Liver (tissue), 9 donors: ENCODE results near the gene PSMA5. TPM values are rescaled to one million over a fixed set of nuclear protein-coding genes. Genes with fewer than 3 reads are reported as not detected.

Source experiments
- DNase-seq: peaks from one replicate; pipeline ENCODE4 v3.0.0-alpha.2; 2017; ENCODE audit warnings: low spot score
- H3K27ac ChIP-seq, 2 donors: one replicate each; pipeline ENCODE4 v1.7.0; 2013; ENCODE audit warnings: inconsistent platforms in 2 of 2, low read length in 2 of 2, control low read depth in 1 of 2, low read depth in 1 of 2, mild to moderate bottlenecking in 1 of 2
- H3K27me3 ChIP-seq, 4 donors: one replicate each; pipeline versions ENCODE4 v1.6.1 to v1.7.0; 2013; ENCODE audit warnings: low read length in 3 of 4, inconsistent platforms in 1 of 4, mild to moderate bottlenecking in 1 of 4, moderate library complexity in 1 of 4; ENCODE audit not compliant: control insufficient read depth in 4 of 4, insufficient read depth in 4 of 4
- H3K36me3 ChIP-seq, 4 donors: one replicate each; pipeline versions ENCODE4 v1.6.1 to v1.7.0; 2013; ENCODE audit warnings: low read length in 3 of 4, mild to moderate bottlenecking in 3 of 4, low read depth in 1 of 4, moderate library complexity in 1 of 4; ENCODE audit not compliant: control insufficient read depth in 4 of 4, insufficient read depth in 3 of 4
- H3K4me1 ChIP-seq, 4 donors: one replicate each; pipeline versions ENCODE4 v1.6.1 to v1.7.0; 2013; ENCODE audit warnings: low read length in 3 of 4, mild to moderate bottlenecking in 3 of 4, moderate library complexity in 1 of 4; ENCODE audit not compliant: control insufficient read depth in 4 of 4, insufficient read depth in 4 of 4
- H3K4me3 ChIP-seq, 3 donors: one replicate each; pipeline versions ENCODE4 v1.6.1 to v1.7.0; 2013; ENCODE audit warnings: low read length in 3 of 3, control low read depth in 1 of 3, low read depth in 1 of 3, mild to moderate bottlenecking in 1 of 3
- H3K9ac ChIP-seq, 2 donors: one replicate each; pipeline ENCODE4 v1.7.0; 2013; ENCODE audit warnings: low read length in 2 of 2, mild to moderate bottlenecking in 2 of 2, moderate library complexity in 2 of 2, control low read depth in 1 of 2, low read depth in 1 of 2
- H3K9me3 ChIP-seq, 4 donors: one replicate each; pipeline versions ENCODE4 v1.6.1 to v1.7.0; 2013; ENCODE audit warnings: low read length in 3 of 4; ENCODE audit not compliant: control insufficient read depth in 4 of 4
- CTCF ChIP-seq: fragments of 150-350 bp; IDR thresholded peaks from 2 replicates; pipeline ENCODE4 v1.5.1; 2017; ENCODE audit warnings: improper control_type of control experiment, low read depth, low read length; ENCODE audit not compliant: missing input control
- EGR1 ChIP-seq, 2 donors: IDR thresholded peaks; 2 replicates each; pipeline ENCODE4 v1.6.1; 2016 to 2018; ENCODE audit warnings: antibody characterized with exemption in 2 of 2, low read depth in 2 of 2
- FOXA1 ChIP-seq: IDR thresholded peaks from 2 replicates; pipeline ENCODE4 v1.6.1; 2016; ENCODE audit warnings: antibody characterized with exemption
- FOXA2 ChIP-seq: IDR thresholded peaks from 2 replicates; pipeline ENCODE4 v1.6.1; 2016; ENCODE audit warnings: antibody characterized with exemption
- GABPA ChIP-seq, 2 donors: IDR thresholded peaks in 1 of 2; conservative IDR thresholded peaks in 1 of 2; 2 replicates each; pipeline ENCODE4 v1.6.1; 2016; ENCODE audit warnings: antibody characterized with exemption in 2 of 2, mild to moderate bottlenecking in 1 of 2, moderate library complexity in 1 of 2
- HNF4A ChIP-seq, 2 donors: conservative IDR thresholded peaks; 2 replicates each; pipeline ENCODE4 v1.6.1; 2016; ENCODE audit warnings: antibody characterized with exemption in 2 of 2, mild to moderate bottlenecking in 2 of 2
- HNF4G ChIP-seq: IDR thresholded peaks from 2 replicates; pipeline ENCODE4 v1.6.1; 2016; ENCODE audit warnings: antibody characterized with exemption
- JUND ChIP-seq, 2 donors: IDR thresholded peaks; 2 replicates each; pipeline ENCODE4 v1.6.1; 2016; ENCODE audit warnings: antibody characterized with exemption in 2 of 2
- MAX ChIP-seq: IDR thresholded peaks from 2 replicates; pipeline ENCODE4 v1.6.1; 2016; ENCODE audit warnings: antibody characterized with exemption
- NR2F2 ChIP-seq: IDR thresholded peaks from 2 replicates; pipeline ENCODE4 v1.6.1; 2016; ENCODE audit warnings: antibody characterized with exemption
- RAD21 ChIP-seq, 2 donors: IDR thresholded peaks; 2 replicates each; pipeline ENCODE4 v1.6.1; 2016; ENCODE audit warnings: antibody characterized with exemption in 2 of 2, mild to moderate bottlenecking in 2 of 2
- RXRA ChIP-seq, 2 donors: IDR thresholded peaks; 2 replicates each; pipeline ENCODE4 v1.6.1; 2017 to 2018; ENCODE audit warnings: antibody characterized with exemption in 2 of 2, mild to moderate bottlenecking in 1 of 2
- SP1 ChIP-seq: IDR thresholded peaks from 2 replicates; pipeline ENCODE4 v1.6.1; 2018; ENCODE audit warnings: antibody characterized with exemption, mild to moderate bottlenecking
- TAF1 ChIP-seq: conservative IDR thresholded peaks from 2 replicates; pipeline ENCODE4 v1.6.1; 2016; ENCODE audit warnings: antibody characterized with exemption, mild to moderate bottlenecking
- YY1 ChIP-seq: IDR thresholded peaks from 2 replicates; pipeline ENCODE4 v1.6.1; 2016; ENCODE audit warnings: antibody characterized with exemption, mild to moderate bottlenecking
- ZBTB33 ChIP-seq: IDR thresholded peaks from 2 replicates; pipeline ENCODE4 v1.6.1; 2016; ENCODE audit warnings: antibody characterized with exemption
- WGBS: extraction: QIAGEN DNeasy Blood & Tissue Kit; methylation state at CpG from one replicate; pipeline ENCODE4 v1.1.7; 2013; 5-methylcytosine and 5-hydroxymethylcytosine counted together
- polyA plus RNA-seq, 2 donors: library from polyadenylated mRNA; stranded (reverse) in 1 of 2; unstranded in 1 of 2; fragments of 200-250 nt in 1 of 2; fragments of >200 nt in 1 of 2; fragmentation: Nextera tagmentation in 1 of 2; extraction: Ambion mirVana in 1 of 2; gene quantifications; one replicate each; pipeline versions ENCODE4 v1.2.1 to v1.2.3, GENCODE V29; 2013 to 2015
- total RNA-seq, 2 donors: library from RNA; depleted of rRNA; stranded (reverse); fragments of >200 nt; gene quantifications; one replicate each; pipeline ENCODE4 v1.2.3, GENCODE V29; 2014
- TF ChIP-seq, protein P1 (sequence below): IDR thresholded peaks from 2 replicates; pipeline ENCODE4 v1.6.1; 2016; ENCODE audit warnings: antibody characterized with exemption, mild to moderate bottlenecking
- TF ChIP-seq, protein P2 (sequence below): IDR thresholded peaks from 2 replicates; pipeline ENCODE4 v1.6.1; 2016; ENCODE audit warnings: antibody characterized with exemption
- donor health status: healthy.
- donor health status: healthy.
- donor health status: healthy.
- donor health status: healthy.
- donor health status: healthy.

The PSMA5 gene
- total and polyA plus RNA-seq, 4 donors, result 26.3 to 88.6 (median 67.9) TPM

- TF ChIP-seq CTCF (no peak), NR2F2 (no peak), YY1 (no peak), HNF4G (no peak), RXRA (IDR thresholded peaks at IDR 0.05) (no peak), GABPA (IDR thresholded peaks at IDR 0.05 in 1 of 2, conservative IDR thresholded peaks at IDR 0.05 in 1 of 2) (no peak), SP1 (no peak)
- Histone ChIP-seq H3K4me1 (peaks cover 0 to 3% (median 0%) of the 10 kb centered on the region in 4 donors), H3K36me3 (no peaks in the 10 kb centered on the region), H3K9ac (no peak overlapping the region), H3K27ac (no peak overlapping the region), H3K4me3 (no peak overlapping the region), H3K9me3 (no peaks in the 10 kb centered on the region), H3K27me3 (no peaks in the 10 kb centered on the region)
- 82% methylated on average over 1 of the region's 1 CpG for WGBS
- no peak for DNase-seq
These were observed 64.6 kb downstream of the PSMA5 start for GRCh38 chr1:109361649-109362048.

GRCh38 chr1:109361069-109361468 lies 65.2 kb downstream of the PSMA5 start:
- Histone ChIP-seq H3K9ac (no peak overlapping the region), H3K4me1 (peaks cover 0 to 3% (median 0%) of the 10 kb centered on the region in 4 donors), H3K27ac (no peak overlapping the region), H3K4me3 (no peak overlapping the region), H3K36me3 (no peaks in the 10 kb centered on the region), H3K27me3 (no peaks in the 10 kb centered on the region), H3K9me3 (no peaks in the 10 kb centered on the region)
- no peak for DNase-seq
- no peak for TF ChIP-seq MAX
- 82% methylated on average over 2 of the region's 2 CpGs for WGBS

- Histone ChIP-seq H3K4me3 (no peak overlapping the region), H3K27me3 (no peaks in the 10 kb centered on the region), H3K9ac (no peak overlapping the region), H3K4me1 (no peaks in the 10 kb centered on the region), H3K36me3 (no peaks in the 10 kb centered on the region), H3K27ac (no peak overlapping the region), H3K9me3 (no peaks in the 10 kb centered on the region)
- 84% methylated on average over 1 of the region's 1 CpG for WGBS
- DNase-seq, result no peak
- TF ChIP-seq, protein P1, sequence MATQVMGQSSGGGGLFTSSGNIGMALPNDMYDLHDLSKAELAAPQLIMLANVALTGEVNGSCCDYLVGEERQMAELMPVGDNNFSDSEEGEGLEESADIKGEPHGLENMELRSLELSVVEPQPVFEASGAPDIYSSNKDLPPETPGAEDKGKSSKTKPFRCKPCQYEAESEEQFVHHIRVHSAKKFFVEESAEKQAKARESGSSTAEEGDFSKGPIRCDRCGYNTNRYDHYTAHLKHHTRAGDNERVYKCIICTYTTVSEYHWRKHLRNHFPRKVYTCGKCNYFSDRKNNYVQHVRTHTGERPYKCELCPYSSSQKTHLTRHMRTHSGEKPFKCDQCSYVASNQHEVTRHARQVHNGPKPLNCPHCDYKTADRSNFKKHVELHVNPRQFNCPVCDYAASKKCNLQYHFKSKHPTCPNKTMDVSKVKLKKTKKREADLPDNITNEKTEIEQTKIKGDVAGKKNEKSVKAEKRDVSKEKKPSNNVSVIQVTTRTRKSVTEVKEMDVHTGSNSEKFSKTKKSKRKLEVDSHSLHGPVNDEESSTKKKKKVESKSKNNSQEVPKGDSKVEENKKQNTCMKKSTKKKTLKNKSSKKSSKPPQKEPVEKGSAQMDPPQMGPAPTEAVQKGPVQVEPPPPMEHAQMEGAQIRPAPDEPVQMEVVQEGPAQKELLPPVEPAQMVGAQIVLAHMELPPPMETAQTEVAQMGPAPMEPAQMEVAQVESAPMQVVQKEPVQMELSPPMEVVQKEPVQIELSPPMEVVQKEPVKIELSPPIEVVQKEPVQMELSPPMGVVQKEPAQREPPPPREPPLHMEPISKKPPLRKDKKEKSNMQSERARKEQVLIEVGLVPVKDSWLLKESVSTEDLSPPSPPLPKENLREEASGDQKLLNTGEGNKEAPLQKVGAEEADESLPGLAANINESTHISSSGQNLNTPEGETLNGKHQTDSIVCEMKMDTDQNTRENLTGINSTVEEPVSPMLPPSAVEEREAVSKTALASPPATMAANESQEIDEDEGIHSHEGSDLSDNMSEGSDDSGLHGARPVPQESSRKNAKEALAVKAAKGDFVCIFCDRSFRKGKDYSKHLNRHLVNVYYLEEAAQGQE, result no peak
- TF ChIP-seq ZBTB33, result no peak
- no peak for TF ChIP-seq JUND (IDR thresholded peaks at IDR 0.05)
- no peak for TF ChIP-seq HNF4G
- no peak for TF ChIP-seq GABPA (IDR thresholded peaks at IDR 0.05 in 1 of 2, conservative IDR thresholded peaks at IDR 0.05 in 1 of 2)
- no peak for TF ChIP-seq RXRA (IDR thresholded peaks at IDR 0.05)
- TF ChIP-seq FOXA2, result no peak
- TF ChIP-seq HNF4A (conservative IDR thresholded peaks at IDR 0.05), result no peak
- no peak for TF ChIP-seq EGR1 (IDR thresholded peaks at IDR 0.05; ENCODE audit: low read depth in 2 of 2)
- TF ChIP-seq NR2F2, result no peak
- TF ChIP-seq, protein P2, sequence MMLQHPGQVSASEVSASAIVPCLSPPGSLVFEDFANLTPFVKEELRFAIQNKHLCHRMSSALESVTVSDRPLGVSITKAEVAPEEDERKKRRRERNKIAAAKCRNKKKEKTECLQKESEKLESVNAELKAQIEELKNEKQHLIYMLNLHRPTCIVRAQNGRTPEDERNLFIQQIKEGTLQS, result no peak
- TF ChIP-seq CTCF, result no peak
- no peak for TF ChIP-seq RAD21 (IDR thresholded peaks at IDR 0.05)
- TF ChIP-seq YY1, result no peak
- no peak for TF ChIP-seq TAF1
- no peak for TF ChIP-seq FOXA1
- TF ChIP-seq SP1, result no peak
- TF ChIP-seq MAX, result no peak
These were observed 68.6 kb downstream of the PSMA5 start for GRCh38 chr1:109357616-109358015.
